HG02610 (cell line): Measurements from ENCODE around the gene IL17RD.

Source experiments
- ATAC-seq: cut with Tn5 transposase; IDR thresholded peaks from one replicate; pipeline ENCODE4 v1.9.1; 2021; ENCODE audit warnings: mild to moderate bottlenecking, moderate library complexity; ENCODE audit not compliant: unreplicated experiment

Gene IL17RD

GRCh38 chr3:57069503-57069902 is 95.7 kb downstream of the IL17RD start:
- ATAC-seq: no peak

DNA sequence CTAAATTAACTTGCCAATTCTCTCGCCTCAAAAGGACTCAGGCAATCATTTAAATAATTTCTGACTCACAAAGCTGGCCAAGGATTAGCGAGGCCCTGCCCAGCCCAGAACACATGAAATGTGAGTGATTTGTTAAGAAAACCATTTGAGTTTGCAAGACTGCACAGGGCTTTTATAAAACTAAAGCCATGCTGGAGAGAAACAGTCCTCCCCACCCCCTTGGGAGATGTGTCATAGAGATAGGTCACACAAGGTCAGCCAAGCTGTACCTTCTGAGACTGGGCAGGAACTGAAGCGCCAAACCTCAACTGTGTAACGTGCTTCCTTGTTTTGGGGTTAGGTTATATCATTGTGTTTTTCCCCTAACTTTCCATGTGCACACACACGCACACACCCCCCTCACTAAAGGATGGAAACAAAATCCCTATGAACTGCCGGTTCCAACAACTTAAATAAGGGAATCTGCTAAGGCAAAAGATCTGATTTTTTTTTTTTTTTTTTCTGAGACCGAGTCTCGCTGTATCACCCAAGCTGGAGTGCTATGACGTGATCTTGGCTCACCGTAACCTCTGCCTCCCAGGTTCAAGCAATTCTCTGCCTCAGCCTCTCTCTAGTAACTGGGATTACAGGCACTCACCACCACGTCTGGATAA is 96.6 kb downstream of the IL17RD start:
- peak; percentile 100 for ATAC-seq

DNA sequence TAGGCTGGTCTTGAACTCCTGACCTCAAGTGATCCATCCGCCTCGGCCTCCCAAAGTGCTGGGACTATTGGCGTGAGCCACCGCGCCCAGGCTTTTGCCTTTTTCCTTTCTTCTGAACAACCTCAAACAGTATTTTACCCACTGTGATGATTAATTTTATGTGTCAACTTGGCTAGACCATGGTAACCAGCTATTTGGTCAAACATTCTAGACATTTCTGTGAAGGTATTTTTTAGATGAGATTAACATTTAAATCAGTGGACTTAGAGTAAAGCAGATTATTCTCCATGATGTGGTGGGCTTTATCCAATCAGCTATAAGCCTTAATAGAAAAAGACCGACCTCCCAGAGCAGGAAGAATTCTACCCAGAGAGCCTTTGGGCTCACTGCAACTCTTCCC is 98.7 kb downstream of the IL17RD start:
- ATAC-seq: no peak

DNA sequence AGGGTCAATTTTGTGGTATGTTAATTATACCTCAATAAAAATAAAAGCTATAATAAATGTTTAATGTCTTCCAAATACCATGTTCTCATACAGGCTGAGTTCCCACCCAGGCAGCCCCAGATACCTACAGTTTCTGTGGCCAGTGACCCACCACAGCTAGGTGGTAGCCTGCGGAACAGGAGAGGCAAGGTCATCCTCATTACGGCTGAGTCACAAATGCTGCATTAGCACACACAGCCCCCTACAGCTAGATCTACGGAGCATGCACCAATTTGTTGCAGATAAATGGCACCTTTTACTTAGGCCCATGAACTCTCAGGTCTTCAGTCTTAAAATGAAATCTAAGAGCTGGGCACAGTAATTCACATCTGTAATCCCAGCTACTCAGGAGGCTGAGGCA is 99.6 kb downstream of the IL17RD start:
- ATAC-seq: no peak

GRCh38 chr3:57064572-57064971 is 100.6 kb downstream of the IL17RD start:
- ATAC-seq: no peak

DNA sequence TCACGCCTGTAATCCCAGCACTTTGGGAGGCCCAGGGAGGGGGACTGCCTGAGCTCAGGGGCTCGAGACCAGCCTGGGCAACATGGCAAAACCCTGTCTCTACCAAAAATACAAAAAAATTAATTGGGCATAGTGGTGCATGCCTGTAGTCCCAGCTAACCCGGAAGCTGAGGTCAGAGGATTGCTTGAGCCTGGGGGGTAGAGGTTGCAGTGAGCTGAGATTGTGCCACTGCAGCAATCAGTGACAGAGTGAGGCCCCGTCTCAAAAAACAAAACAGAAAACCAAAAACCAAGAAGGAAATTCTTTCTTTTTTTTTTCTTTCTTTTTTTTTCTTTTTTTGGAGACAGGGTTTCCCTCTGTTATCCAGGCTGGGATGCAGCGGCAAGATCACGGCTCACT is 101.2 kb downstream of the IL17RD start:
- ATAC-seq: no peak

- no peak for ATAC-seq
Measured at GRCh38 chr3:57063032-57063431, 102.1 kb downstream of the IL17RD start.

DNA sequence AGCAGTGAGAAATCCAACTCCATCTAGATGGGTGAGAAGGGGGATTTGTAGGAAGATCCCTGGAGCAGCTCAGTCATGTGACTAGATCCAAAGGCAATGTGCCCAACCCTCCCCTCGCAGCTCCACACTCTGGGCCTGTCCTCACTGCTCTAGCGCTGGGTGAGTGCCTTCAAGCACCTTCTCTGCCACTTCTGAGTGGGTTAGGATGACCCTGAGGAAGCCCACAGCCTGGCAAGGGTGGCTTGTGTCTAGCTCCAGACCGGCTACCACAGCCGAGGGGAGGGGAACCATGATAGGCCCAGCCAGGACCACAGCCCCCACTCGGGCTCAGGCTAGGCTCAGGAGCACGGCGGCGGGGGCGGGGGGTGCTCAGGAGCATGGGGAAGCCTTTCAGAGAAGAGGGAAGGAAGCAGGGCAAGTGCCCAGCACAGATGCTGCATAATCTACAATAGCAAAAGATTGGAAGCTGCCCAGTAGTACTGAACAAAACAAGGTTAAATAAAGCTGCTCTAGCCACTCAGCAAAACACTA is 103.0 kb downstream of the IL17RD start:
- no peak for ATAC-seq

DNA sequence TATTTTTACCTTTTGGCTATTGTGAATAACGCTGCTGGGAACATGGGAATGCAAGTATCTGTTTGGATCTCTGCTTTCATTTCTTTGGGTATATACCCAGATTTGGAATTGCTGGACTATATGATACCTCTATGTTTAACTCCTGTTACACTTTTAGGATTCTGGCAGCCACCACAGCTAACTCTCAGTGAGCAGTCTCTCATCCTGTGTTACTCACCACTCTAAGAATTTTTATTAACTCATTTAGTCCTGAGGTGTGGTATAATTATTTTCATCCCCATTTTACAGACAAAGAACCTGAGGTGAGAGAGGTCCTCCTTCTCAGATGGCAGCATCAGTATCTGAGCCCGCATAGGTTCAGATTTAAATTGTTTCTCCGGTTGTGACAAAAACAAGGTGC is 103.6 kb downstream of the IL17RD start:
- ATAC-seq: no peak

- no peak for ATAC-seq
Measured at GRCh38 chr3:57060089-57060821, 104.9 kb downstream of the IL17RD start, which contains the start of gene SPATA12. Gene SPATA12 (plus strand): TSS chr3:57060664. CDS start chr3:57073695, 13,031 bp downstream.

GRCh38 chr3:57059411-57059810 is 105.7 kb downstream of the IL17RD start:
- ATAC-seq: no peak

GRCh38 chr3:57057351-57057750 is 107.8 kb downstream of the IL17RD start:
- no peak for ATAC-seq

GRCh38 chr3:57053122-57053521 is 112.0 kb downstream of the IL17RD start:
- ATAC-seq: no peak

GRCh38 chr3:57052662-57053061 is 112.5 kb downstream of the IL17RD start:
- no peak for ATAC-seq

GRCh38 chr3:57048728-57049127 is 116.4 kb downstream of the IL17RD start:
- ATAC-seq: no peak

DNA sequence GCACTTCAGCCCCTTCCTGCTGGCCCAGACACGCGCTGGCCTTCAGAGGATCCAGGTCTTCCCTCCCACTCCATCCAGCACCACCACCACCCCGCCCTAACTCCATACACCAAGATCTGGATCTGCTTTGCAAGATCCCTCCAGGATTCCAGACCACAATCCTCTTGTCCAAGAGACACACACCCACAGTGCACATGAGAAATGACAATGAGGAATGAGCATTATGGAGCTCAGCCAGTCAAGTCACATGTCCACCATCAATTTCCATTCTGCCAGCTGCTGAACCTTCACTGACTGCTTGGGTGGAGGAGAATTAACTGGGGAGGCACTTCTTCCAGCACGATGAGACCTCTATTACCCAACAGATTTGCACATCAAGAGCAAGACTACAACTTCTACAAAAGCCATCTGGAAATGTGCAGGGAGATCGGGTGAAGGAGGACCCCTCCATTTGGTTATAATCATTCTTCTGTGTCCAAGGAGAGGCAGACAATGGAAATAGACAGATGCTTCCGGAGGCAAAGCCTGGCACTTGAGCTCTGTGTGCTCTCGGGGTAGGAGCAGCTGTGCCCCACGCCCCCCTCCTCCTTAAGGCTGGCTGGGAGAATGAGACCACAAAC is 117.0 kb downstream of the IL17RD start:
- no peak for ATAC-seq

DNA sequence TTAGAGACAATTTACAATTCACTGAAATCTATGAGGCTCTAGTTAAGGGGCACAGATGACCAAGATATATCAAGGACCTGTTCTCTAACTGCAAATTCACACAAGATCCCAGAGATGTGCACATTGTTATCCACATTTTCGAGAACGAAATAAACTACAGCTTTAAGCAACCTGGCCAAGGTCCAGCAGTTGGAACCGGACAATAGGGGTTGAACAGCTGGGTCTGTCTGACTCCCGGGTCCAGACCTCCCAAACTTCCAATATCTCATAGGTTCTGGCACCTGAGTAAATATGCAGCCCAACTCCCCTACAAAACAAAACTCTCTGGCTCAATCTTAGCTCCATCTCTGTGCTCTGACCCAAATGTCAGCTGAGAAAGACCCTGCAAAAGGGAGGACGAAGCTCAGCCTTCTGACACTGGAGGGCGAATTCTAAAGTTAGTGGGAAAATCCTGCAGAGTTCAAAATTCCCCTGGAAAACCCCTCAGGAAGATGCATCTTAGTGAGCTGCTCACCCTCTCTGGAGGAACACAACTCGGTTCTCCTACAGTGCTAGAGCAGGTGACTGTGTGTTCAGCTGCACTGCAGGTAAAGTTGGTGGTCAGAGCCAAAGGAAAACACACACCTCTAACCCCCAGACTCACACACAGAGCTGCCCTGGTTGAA is 118.9 kb downstream of the IL17RD start:
- ATAC-seq: no peak

GRCh38 chr3:57043518-57043917 is 121.6 kb downstream of the IL17RD start:
- no peak for ATAC-seq

DNA sequence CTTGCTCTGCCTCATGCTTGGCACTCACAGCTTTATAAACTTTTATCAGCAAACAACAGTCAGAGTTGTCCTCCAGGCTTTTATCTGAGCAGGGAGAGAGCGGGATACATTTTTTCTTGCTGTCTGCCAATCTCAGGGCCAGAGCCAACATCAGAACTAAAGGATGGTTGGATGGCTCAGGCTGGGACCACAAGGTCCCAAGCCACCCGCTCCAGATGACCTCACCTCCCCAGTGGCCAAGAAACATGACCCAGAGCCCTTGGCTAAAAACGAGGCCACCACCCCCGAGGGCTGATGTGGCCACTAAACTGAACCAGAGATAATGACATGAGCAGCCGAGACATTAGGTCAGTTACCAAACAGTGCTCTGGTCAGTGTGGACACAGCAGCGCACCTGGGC is 123.5 kb downstream of the IL17RD start:
- ATAC-seq: no peak
